ENCODE measurements around the gene ESYT3.

DNA sequence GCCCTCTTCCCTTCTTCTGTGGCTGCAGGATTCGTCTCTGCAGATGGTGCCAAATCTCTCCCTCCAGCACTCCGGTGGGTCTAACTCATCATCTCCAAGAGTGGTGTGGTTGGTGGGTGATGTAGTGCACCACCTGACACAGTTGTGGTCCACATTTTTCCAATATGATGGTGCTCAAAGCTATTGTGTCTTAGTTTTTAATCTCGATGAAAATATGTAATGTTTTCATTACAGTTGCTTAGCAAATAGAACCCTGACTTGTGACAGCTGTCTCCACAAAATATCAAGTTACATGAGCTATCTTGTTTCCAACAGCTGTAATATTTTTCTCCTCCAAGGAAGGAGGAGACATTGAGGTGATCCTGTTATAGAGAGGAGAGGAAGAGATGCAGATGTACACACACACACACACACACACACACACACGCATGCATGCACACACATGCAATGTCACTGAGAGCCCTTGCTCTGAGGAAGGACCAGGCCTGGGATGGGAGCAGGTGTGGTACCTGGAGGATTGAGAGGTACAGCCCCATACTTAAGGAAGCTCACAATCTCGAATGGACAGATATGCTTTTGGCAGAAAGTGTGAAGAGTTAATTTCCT lies 15.7 kb upstream of the ESYT3 start:
- TF ChIP-seq SUZ12 (IDR thresholded peaks at IDR 0.05; ENCODE audit: extremely low read depth, insufficient read depth, insufficient read length): no peak
- no peak for TF ChIP-seq YY1 (IDR thresholded peaks at IDR 0.05; ENCODE audit: insufficient read depth, insufficient read length)
- no peak for TF ChIP-seq ZNF274 (IDR thresholded peaks at IDR 0.05; ENCODE audit: low read depth, low read length)

Data from NT2/D1 (cell line).